HepG2 (cell line): ENCODE data around the gene LENEP. TPM values are rescaled to one million over a fixed set of nuclear protein-coding genes. Genes with fewer than 3 reads are reported as not detected.

Experiments used
- PRPF4 ChIP-seq: fragments of 200-400 bp; formaldehyde crosslinking; IDR thresholded peaks from 2 replicates; pipeline ENCODE4 v1.6.1; 2016; ENCODE audit warnings: low read length, low read depth; ENCODE audit not compliant: poor library complexity, severe bottlenecking
- TBP ChIP-seq: sonication (generic); formaldehyde crosslinking; IDR thresholded peaks from 2 replicates; pipeline ENCODE4 v1.5.0; 2020; ENCODE audit warnings: missing genetic modification reagents
- ZNF160 ChIP-seq: sonication (generic); formaldehyde crosslinking; IDR thresholded peaks from 2 replicates; pipeline ENCODE4 v1.8.0; 2022; ENCODE audit warnings: mild to moderate bottlenecking, inconsistent platforms, missing genetic modification reagents
- ZNF260 ChIP-seq: sonication (generic); formaldehyde crosslinking; IDR thresholded peaks from 2 replicates; pipeline ENCODE4 v1.4.0; 2020; ENCODE audit warnings: missing genetic modification reagents, low read depth, mild to moderate bottlenecking, borderline replicate concordance
- ZNF326 ChIP-seq: sonication (generic); formaldehyde crosslinking; IDR thresholded peaks from 2 replicates; pipeline ENCODE4 v1.4.0; 2020; ENCODE audit warnings: missing genetic modification reagents, borderline replicate concordance
- ZNF768 ChIP-seq: sonication (generic); formaldehyde crosslinking; IDR thresholded peaks from 2 replicates; pipeline ENCODE4 v1.4.0; 2020; ENCODE audit warnings: missing genetic modification reagents
- polyA plus RNA-seq, 8 experiments: library from polyadenylated mRNA; depleted of rRNA in 3 of 8; stranded (reverse) in 7 of 8; unstranded in 1 of 8; fragments of >200 nt; fragmentation: Illumina TruSeq in 4 of 8; extraction: Trizol in 4 of 8; gene quantifications; 2 replicates each; pipeline versions ENCODE4 v1.2.1 to v1.2.3, GENCODE V29; 2011 to 2016; ENCODE audit warnings: low read depth in 4 of 8, missing spikeins in 1 of 8, mixed read lengths in 1 of 8; ENCODE audit not compliant: insufficient read depth in 1 of 8
- total RNA-seq, 5 experiments: library from RNA; depleted of rRNA; stranded (reverse); fragments of >200 nt; fragmentation: Illumina TruSeq; extraction: Trizol; gene quantifications; 2 replicates each; pipeline ENCODE4 v1.2.3, GENCODE V29; 2016; ENCODE audit warnings: low read depth in 1 of 5
- TF ChIP-seq, protein P1 (sequence below): sonication (generic); formaldehyde crosslinking; IDR thresholded peaks from 2 replicates; pipeline ENCODE4 v1.4.0; 2020; ENCODE audit warnings: missing genetic modification reagents, mild to moderate bottlenecking, borderline replicate concordance
- TF ChIP-seq, protein P2 (sequence below): sonication (generic); formaldehyde crosslinking; IDR thresholded peaks from 2 replicates; pipeline ENCODE4 v1.8.0; 2022; ENCODE audit warnings: mild to moderate bottlenecking, missing genetic modification reagents
- TF ChIP-seq, protein P3 (sequence below): sonication (generic); formaldehyde crosslinking; IDR thresholded peaks from 2 replicates; pipeline ENCODE4 v1.4.0; 2020; ENCODE audit warnings: mild to moderate bottlenecking, missing genetic modification reagents
- TF ChIP-seq, protein P4 (sequence below): sonication (generic); formaldehyde crosslinking; IDR thresholded peaks from 2 replicates; pipeline ENCODE4 v1.5.0; 2020; ENCODE audit warnings: missing genetic modification reagents
- TF ChIP-seq, protein P5 (sequence below): sonication (generic); formaldehyde crosslinking; IDR thresholded peaks from 2 replicates; pipeline ENCODE4 v1.5.0; 2020; ENCODE audit warnings: missing genetic modification reagents, mild to moderate bottlenecking, borderline replicate concordance
- TF ChIP-seq, protein P6 (sequence below): sonication (generic); formaldehyde crosslinking; conservative IDR thresholded peaks from 2 replicates; pipeline ENCODE4 v1.4.0; 2020; ENCODE audit warnings: missing genetic modification reagents
- TF ChIP-seq, protein P7 (sequence below): sonication (generic); formaldehyde crosslinking; IDR thresholded peaks from 2 replicates; pipeline ENCODE4 v1.9.0; 2021; ENCODE audit warnings: mild to moderate bottlenecking, missing genetic modification reagents

Gene LENEP
- total and polyA plus RNA-seq, 2 of the 13 experiments (the other 11 are each of a cell fraction or from before 2014, with no cell fraction given), result 0.29 TPM; not detected in 1

DNA sequence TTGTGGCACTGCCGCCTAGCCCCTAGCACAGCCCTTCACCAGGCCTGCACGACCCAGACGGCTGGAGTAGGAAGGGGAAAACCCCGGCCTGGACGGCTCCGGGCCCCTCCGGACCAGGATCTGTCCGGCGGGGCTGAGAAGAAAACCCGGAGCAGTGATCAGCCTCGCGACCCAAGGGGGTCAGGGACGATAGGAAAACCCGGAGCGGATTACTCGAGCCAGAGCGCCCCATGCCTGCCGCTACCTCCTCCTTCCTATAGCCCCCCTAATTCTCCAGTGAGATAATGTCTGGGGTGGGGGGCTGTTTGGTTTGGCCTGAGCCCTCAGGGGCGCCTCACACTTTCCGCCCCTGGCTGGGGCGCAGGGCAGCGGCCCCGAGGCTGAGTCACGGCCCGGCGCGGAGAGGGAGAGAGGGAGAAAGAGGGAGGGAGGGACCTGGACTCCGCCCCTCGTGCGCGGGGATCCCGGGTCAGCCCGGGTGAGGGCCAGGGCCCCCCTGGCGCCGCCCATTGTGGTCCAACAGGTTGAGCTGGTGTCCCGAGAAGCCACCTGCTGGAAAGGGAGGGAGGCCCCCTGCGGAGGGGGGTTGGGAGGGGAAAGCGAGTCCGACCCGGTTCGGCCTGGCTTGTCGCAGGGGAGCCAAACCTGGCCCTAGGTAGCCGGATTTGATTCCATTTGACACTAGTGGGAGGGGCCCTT, 7.5 kb downstream of the LENEP start (continued):
- TF ChIP-seq, protein P1, sequence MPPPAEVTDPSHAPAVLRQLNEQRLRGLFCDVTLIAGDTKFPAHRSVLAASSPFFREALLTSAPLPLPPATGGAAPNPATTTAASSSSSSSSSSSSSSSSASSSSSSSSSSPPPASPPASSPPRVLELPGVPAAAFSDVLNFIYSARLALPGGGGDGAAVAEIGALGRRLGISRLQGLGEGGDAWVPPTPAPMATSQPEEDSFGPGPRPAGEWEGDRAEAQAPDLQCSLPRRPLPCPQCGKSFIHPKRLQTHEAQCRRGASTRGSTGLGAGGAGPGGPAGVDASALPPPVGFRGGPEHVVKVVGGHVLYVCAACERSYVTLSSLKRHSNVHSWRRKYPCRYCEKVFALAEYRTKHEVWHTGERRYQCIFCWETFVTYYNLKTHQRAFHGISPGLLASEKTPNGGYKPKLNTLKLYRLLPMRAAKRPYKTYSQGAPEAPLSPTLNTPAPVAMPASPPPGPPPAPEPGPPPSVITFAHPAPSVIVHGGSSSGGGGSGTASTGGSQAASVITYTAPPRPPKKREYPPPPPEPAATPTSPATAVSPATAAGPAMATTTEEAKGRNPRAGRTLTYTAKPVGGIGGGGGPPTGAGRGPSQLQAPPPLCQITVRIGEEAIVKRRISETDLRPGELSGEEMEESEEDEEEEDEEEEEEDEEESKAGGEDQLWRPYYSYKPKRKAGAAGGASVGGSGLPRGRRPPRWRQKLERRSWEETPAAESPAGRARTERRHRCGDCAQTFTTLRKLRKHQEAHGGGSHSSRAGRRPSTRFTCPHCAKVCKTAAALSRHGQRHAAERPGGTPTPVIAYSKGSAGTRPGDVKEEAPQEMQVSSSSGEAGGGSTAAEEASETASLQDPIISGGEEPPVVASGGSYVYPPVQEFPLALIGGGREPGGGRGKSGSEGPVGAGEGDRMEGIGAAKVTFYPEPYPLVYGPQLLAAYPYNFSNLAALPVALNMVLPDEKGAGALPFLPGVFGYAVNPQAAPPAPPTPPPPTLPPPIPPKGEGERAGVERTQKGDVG (CRISPR knock-in tag), result no peak; the same call in 1 of the 2 replicates
- TF ChIP-seq, protein P2, sequence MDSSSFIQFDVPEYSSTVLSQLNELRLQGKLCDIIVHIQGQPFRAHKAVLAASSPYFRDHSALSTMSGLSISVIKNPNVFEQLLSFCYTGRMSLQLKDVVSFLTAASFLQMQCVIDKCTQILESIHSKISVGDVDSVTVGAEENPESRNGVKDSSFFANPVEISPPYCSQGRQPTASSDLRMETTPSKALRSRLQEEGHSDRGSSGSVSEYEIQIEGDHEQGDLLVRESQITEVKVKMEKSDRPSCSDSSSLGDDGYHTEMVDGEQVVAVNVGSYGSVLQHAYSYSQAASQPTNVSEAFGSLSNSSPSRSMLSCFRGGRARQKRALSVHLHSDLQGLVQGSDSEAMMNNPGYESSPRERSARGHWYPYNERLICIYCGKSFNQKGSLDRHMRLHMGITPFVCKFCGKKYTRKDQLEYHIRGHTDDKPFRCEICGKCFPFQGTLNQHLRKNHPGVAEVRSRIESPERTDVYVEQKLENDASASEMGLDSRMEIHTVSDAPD, result no peak; the same call in 1 of the 2 replicates
- TF ChIP-seq, protein P3, sequence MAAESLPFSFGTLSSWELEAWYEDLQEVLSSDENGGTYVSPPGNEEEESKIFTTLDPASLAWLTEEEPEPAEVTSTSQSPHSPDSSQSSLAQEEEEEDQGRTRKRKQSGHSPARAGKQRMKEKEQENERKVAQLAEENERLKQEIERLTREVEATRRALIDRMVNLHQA (CRISPR knock-in tag), result no peak
- TF ChIP-seq ZNF260 (no peak), PRPF4 (no peak), TBP (CRISPR knock-in tag) (no peak), ZNF160 (CRISPR knock-in tag) (no peak), ZNF326 (CRISPR knock-in tag) (no peak), ZNF768 (0 out of 2 replicates have a peak, but pooled peaks have one; percentile 11)
- TF ChIP-seq, protein P4, sequence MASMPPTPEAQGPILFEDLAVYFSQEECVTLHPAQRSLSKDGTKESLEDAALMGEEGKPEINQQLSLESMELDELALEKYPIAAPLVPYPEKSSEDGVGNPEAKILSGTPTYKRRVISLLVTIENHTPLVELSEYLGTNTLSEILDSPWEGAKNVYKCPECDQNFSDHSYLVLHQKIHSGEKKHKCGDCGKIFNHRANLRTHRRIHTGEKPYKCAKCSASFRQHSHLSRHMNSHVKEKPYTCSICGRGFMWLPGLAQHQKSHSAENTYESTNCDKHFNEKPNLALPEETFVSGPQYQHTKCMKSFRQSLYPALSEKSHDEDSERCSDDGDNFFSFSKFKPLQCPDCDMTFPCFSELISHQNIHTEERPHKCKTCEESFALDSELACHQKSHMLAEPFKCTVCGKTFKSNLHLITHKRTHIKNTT, result no peak
- TF ChIP-seq, protein P5, sequence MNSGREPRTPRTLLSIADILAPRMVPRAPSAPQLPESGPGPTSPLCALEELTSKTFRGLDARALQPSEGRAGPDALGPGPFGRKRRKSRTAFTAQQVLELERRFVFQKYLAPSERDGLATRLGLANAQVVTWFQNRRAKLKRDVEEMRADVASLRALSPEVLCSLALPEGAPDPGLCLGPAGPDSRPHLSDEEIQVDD (CRISPR knock-in tag), result no peak
- TF ChIP-seq, protein P6, sequence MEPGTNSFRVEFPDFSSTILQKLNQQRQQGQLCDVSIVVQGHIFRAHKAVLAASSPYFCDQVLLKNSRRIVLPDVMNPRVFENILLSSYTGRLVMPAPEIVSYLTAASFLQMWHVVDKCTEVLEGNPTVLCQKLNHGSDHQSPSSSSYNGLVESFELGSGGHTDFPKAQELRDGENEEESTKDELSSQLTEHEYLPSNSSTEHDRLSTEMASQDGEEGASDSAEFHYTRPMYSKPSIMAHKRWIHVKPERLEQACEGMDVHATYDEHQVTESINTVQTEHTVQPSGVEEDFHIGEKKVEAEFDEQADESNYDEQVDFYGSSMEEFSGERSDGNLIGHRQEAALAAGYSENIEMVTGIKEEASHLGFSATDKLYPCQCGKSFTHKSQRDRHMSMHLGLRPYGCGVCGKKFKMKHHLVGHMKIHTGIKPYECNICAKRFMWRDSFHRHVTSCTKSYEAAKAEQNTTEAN (CRISPR knock-in tag), result no peak
- TF ChIP-seq, protein P7, sequence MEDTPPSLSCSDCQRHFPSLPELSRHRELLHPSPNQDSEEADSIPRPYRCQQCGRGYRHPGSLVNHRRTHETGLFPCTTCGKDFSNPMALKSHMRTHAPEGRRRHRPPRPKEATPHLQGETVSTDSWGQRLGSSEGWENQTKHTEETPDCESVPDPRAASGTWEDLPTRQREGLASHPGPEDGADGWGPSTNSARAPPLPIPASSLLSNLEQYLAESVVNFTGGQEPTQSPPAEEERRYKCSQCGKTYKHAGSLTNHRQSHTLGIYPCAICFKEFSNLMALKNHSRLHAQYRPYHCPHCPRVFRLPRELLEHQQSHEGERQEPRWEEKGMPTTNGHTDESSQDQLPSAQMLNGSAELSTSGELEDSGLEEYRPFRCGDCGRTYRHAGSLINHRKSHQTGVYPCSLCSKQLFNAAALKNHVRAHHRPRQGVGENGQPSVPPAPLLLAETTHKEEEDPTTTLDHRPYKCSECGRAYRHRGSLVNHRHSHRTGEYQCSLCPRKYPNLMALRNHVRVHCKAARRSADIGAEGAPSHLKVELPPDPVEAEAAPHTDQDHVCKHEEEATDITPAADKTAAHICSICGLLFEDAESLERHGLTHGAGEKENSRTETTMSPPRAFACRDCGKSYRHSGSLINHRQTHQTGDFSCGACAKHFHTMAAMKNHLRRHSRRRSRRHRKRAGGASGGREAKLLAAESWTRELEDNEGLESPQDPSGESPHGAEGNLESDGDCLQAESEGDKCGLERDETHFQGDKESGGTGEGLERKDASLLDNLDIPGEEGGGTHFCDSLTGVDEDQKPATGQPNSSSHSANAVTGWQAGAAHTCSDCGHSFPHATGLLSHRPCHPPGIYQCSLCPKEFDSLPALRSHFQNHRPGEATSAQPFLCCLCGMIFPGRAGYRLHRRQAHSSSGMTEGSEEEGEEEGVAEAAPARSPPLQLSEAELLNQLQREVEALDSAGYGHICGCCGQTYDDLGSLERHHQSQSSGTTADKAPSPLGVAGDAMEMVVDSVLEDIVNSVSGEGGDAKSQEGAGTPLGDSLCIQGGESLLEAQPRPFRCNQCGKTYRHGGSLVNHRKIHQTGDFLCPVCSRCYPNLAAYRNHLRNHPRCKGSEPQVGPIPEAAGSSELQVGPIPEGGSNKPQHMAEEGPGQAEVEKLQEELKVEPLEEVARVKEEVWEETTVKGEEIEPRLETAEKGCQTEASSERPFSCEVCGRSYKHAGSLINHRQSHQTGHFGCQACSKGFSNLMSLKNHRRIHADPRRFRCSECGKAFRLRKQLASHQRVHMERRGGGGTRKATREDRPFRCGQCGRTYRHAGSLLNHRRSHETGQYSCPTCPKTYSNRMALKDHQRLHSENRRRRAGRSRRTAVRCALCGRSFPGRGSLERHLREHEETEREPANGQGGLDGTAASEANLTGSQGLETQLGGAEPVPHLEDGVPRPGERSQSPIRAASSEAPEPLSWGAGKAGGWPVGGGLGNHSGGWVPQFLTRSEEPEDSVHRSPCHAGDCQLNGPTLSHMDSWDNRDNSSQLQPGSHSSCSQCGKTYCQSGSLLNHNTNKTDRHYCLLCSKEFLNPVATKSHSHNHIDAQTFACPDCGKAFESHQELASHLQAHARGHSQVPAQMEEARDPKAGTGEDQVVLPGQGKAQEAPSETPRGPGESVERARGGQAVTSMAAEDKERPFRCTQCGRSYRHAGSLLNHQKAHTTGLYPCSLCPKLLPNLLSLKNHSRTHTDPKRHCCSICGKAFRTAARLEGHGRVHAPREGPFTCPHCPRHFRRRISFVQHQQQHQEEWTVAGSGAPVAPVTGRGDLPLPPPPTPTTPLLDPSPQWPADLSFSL, result no peak
